SU-DHL-6 (cell line): Measurements from ENCODE around the gene TTLL13.

Experiments used
- H2AFZ ChIP-seq: fragments of 200-600 bp; sonication (generic); 2 replicates; pipeline ENCODE4 v1.6.1; 2014; ENCODE audit warnings: low read depth, mild to moderate bottlenecking, moderate library complexity, mixed read lengths, antibody characterized with exemption, low read length; ENCODE audit not compliant: severe bottlenecking
- H3F3A ChIP-seq: fragments of 200-600 bp; shearing (Covaris generic); 2 replicates; pipeline ENCODE4 v1.6.0; 2016; ENCODE audit warnings: antibody characterized with exemption, mild to moderate bottlenecking; ENCODE audit not compliant: insufficient read depth
- H3K27ac ChIP-seq: fragments of 200-600 bp; sonication (generic); 2 replicates; pipeline ENCODE4 v1.5.1; 2016; ENCODE audit warnings: low read depth, mild to moderate bottlenecking, low read length, moderate library complexity, mixed read lengths
- H3K27me3 ChIP-seq: fragments of 200-600 bp; sonication (generic), shearing (Covaris generic); 2 replicates; pipeline ENCODE4 v1.6.0; 2014; ENCODE audit warnings: mild to moderate bottlenecking, low read length
- H3K36me3 ChIP-seq: fragments of 200-600 bp; sonication (generic); 2 replicates; pipeline ENCODE4 v1.6.1; 2014; ENCODE audit warnings: mild to moderate bottlenecking, low read length, mixed read lengths
- H3K4me2 ChIP-seq: fragments of 300-600, 200-600 bp; shearing (Covaris generic), sonication (generic); 2 replicates; pipeline ENCODE4 v1.6.0; 2014; ENCODE audit warnings: low read length, low read depth, mild to moderate bottlenecking; ENCODE audit not compliant: poor library complexity, severe bottlenecking
- H3K4me3 ChIP-seq: fragments of 200-600 bp; sonication (generic); 2 replicates; pipeline ENCODE4 v1.5.1; 2014; ENCODE audit warnings: antibody characterized with exemption, low read length, mild to moderate bottlenecking, mixed read lengths; ENCODE audit not compliant: insufficient read depth, poor library complexity, severe bottlenecking
- H3K79me2 ChIP-seq: fragments of 200-600 bp; sonication (generic); 2 replicates; pipeline ENCODE4 v1.6.1; 2014; ENCODE audit warnings: mild to moderate bottlenecking, low read length, moderate library complexity; ENCODE audit not compliant: insufficient read depth
- H3K9ac ChIP-seq: fragments of 200-600 bp; sonication (generic); 2 replicates; pipeline ENCODE4 v1.7.0; 2014; ENCODE audit warnings: mild to moderate bottlenecking, low read length
- H3K9me2 ChIP-seq: fragments of 200-600 bp; sonication (generic); replicated peaks from 2 replicates; pipeline ENCODE4 v1.6.1; 2014; ENCODE audit warnings: low read length; ENCODE audit not compliant: insufficient read depth
- H3K9me3 ChIP-seq: fragments of 200-600 bp; sonication (generic); 2 replicates; pipeline ENCODE4 v1.6.1; 2014; ENCODE audit warnings: low read length, mixed read lengths; ENCODE audit not compliant: insufficient read depth
- H4K20me1 ChIP-seq: fragments of 200-600 bp; sonication (generic); 2 replicates; pipeline ENCODE4 v1.6.1; 2014; ENCODE audit warnings: low read depth, mild to moderate bottlenecking, antibody characterized with exemption, low read length, moderate library complexity, mixed read lengths
- CTCF ChIP-seq: fragments of 200-600 bp; sonication (generic); IDR thresholded peaks from one replicate; pipeline ENCODE4 v1.5.1; 2017; ENCODE audit warnings: antibody characterized with exemption, mild to moderate bottlenecking, low read length, moderate library complexity; ENCODE audit not compliant: insufficient read depth, poor library complexity, severe bottlenecking
- EZH2phosphoT487 ChIP-seq: fragments of 200-600 bp; sonication (generic), shearing (Covaris generic); conservative IDR thresholded peaks from 2 replicates; pipeline ENCODE4 v1.6.1; 2018; ENCODE audit warnings: mild to moderate bottlenecking, antibody characterized with exemption, low read length, moderate library complexity, mixed read lengths

TTLL13 gene

GRCh38 chr15:90287101-90287500 lies 37.7 kb downstream of the TTLL13 start:
- H3K27me3 ChIP-seq: no peaks in the 10 kb centered on the region
- H3K9ac ChIP-seq: no peak overlapping the region
- H3K4me2 ChIP-seq: no peak overlapping the region
- H3K36me3 ChIP-seq: no peaks in the 10 kb centered on the region
- no peaks in the 10 kb centered on the region for H3K79me2 ChIP-seq
- H2AFZ ChIP-seq: no peak overlapping the region
- TF ChIP-seq EZH2phosphoT487: no peak
- TF ChIP-seq CTCF: no peak
- no peak overlapping the region for H3K27ac ChIP-seq
- H3F3A ChIP-seq: no peaks in the 10 kb centered on the region
- H3K9me3 ChIP-seq: no peaks in the 10 kb centered on the region
- no peaks in the 10 kb centered on the region for H3K9me2 ChIP-seq
- no peaks in the 10 kb centered on the region for H4K20me1 ChIP-seq
- no peak overlapping the region for H3K4me3 ChIP-seq

- Histone ChIP-seq H3K36me3 (no peaks in the 10 kb centered on the region), H4K20me1 (no peaks in the 10 kb centered on the region), H3K27me3 (no peaks in the 10 kb centered on the region), H3K9me2 (no peaks in the 10 kb centered on the region), H3K4me3 (no peak overlapping the region), H3F3A (no peaks in the 10 kb centered on the region), H3K4me2 (no peak overlapping the region), H3K9ac (no peak overlapping the region), H3K79me2 (no peaks in the 10 kb centered on the region), H3K9me3 (no peaks in the 10 kb centered on the region), H3K27ac (no peak overlapping the region), H2AFZ (no peak overlapping the region)
- no peak for TF ChIP-seq CTCF
- no peak for TF ChIP-seq EZH2phosphoT487
Measured at GRCh38 chr15:90287946-90288345, 38.6 kb downstream of the TTLL13 start.

- H3K9ac ChIP-seq: no peak overlapping the region
Measured at GRCh38 chr15:90291679-90292356, 42.5 kb downstream of the TTLL13 start.

More at GRCh38 chr15:90291679-90292356, 42.5 kb downstream of the TTLL13 start:
- Histone ChIP-seq H3K79me2 (no peaks in the 10 kb centered on the region), H3K36me3 (no peaks in the 10 kb centered on the region), H2AFZ (no peak overlapping the region), H3F3A (no peaks in the 10 kb centered on the region), H3K4me2 (peak overlapping the region; percentile 19), H3K27ac (no peak overlapping the region), H4K20me1 (no peaks in the 10 kb centered on the region), H3K27me3 (no peaks in the 10 kb centered on the region), H3K9me3 (no peaks in the 10 kb centered on the region), H3K9me2 (no peaks in the 10 kb centered on the region), H3K4me3 (no peak overlapping the region)
- no peak for TF ChIP-seq CTCF
- TF ChIP-seq EZH2phosphoT487: no peak
